HCT116 (cell line): Measurements from ENCODE around the gene SLC35F3.

Source experiments
- CEBPB ChIP-seq: IDR thresholded peaks from 2 replicates; pipeline ENCODE4 v1.6.1; 2012; ENCODE audit warnings: low read depth
- CTCF ChIP-seq, 3 experiments: fragments of 200-600 bp in 1 of 3; sonication (generic) in 1 of 3; IDR thresholded peaks in 2 of 3; conservative IDR thresholded peaks in 1 of 3; 2 replicates each; pipeline ENCODE4 v1.5.1; 2012 to 2017; ENCODE audit warnings: low read depth in 2 of 3, low read length in 2 of 3, antibody characterized with exemption in 1 of 3, borderline replicate concordance in 1 of 3, control low read depth in 1 of 3, mild to moderate bottlenecking in 1 of 3, mixed read lengths in 1 of 3, mixed run types in 1 of 3, moderate library complexity in 1 of 3; ENCODE audit not compliant: insufficient read depth in 1 of 3
- JUND ChIP-seq: IDR thresholded peaks from 2 replicates; pipeline ENCODE4 v1.6.1; 2012
- MAX ChIP-seq: IDR thresholded peaks from 2 replicates; pipeline ENCODE4 v1.6.1; 2012
- POLR2AphosphoS5 ChIP-seq: IDR thresholded peaks from 2 replicates; pipeline ENCODE4 v1.6.1; 2011; ENCODE audit warnings: mild to moderate bottlenecking, low read depth, low read length, moderate library complexity
- SIN3A ChIP-seq: IDR thresholded peaks from 2 replicates; pipeline ENCODE4 v1.6.1; 2012; ENCODE audit warnings: low read depth
- SRF ChIP-seq: IDR thresholded peaks from 2 replicates; pipeline ENCODE4 v1.6.1; 2012; ENCODE audit warnings: low read depth
- YY1 ChIP-seq: IDR thresholded peaks from 2 replicates; pipeline ENCODE4 v1.6.1; 2011; ENCODE audit warnings: low read length, low read depth, moderate library complexity, mild to moderate bottlenecking; ENCODE audit not compliant: insufficient replicate concordance; ENCODE audit errors: extremely low read depth
- ZFX ChIP-seq: fragments of 450-650 bp; IDR thresholded peaks from 2 replicates; pipeline ENCODE4 v1.6.1; 2017
- ZNF274 ChIP-seq: fragments of 200-500 bp; sonication (Bioruptor generic); IDR thresholded peaks from 2 replicates; pipeline ENCODE4 v1.6.1; 2014; ENCODE audit warnings: mild to moderate bottlenecking, low read depth, low read length, inconsistent platforms

- TF ChIP-seq CTCF (IDR thresholded peaks at IDR 0.05 in 2 of 3, conservative IDR thresholded peaks at IDR 0.05 in 1 of 3; ENCODE audit: borderline replicate concordance in 1 of 3, insufficient read depth in 1 of 3, low read depth in 2 of 3, low read length in 2 of 3) (no peak), POLR2AphosphoS5 (no peak), ZFX (no peak), SRF (no peak), SIN3A (no peak), ZNF274 (no peak), JUND (no peak), CEBPB (no peak), MAX (no peak), YY1 (no peak)
These were observed 201.6 kb downstream of the SLC35F3 start for GRCh38 chr1:234106032-234106431.
